ENCODE results near the gene GSG1L. TPM values are rescaled to one million over a fixed set of nuclear protein-coding genes. Genes with fewer than 3 reads are reported as not detected.

Gene GSG1L
- polyA plus RNA-seq, 1 donor (not counting 4 experiments of a cell fraction or from before 2014, with no cell fraction given) = not detected

GRCh38 chr16:27749547-27749875 is 314.0 kb downstream of the GSG1L start:
- Histone ChIP-seq H3K4me1 (ENCODE audit: control insufficient read depth, extremely low read depth, insufficient read depth, low read length) (peaks cover 5% of the 10 kb centered on the region), H3K27me3 (ENCODE audit: control insufficient read depth, extremely low read depth, insufficient read depth, low read length) (no peaks in the 10 kb centered on the region), H3K4me3 (ENCODE audit: control insufficient read depth in 2 of 3, extremely low read depth in 1 of 3, insufficient read depth in 2 of 3, low read depth in 1 of 3, low read length in 3 of 3) (no peak overlapping the region), H3K4me2 (ENCODE audit: control insufficient read depth, extremely low read depth, insufficient read depth, low read depth, low read length) (no peak overlapping the region), H3K9me3 (ENCODE audit: control insufficient read depth, low read depth, low read length) (no peaks in the 10 kb centered on the region), H3K9me1 (ENCODE audit: control insufficient read depth, extremely low read depth, insufficient read depth, low read length) (no peaks in the 10 kb centered on the region), H3K9ac (ENCODE audit: control insufficient read depth, extremely low read depth, insufficient read depth, low read length) (peak overlapping the region; percentile 9), H2AFZ (ENCODE audit: control insufficient read depth, low read length) (no peak overlapping the region), H4K20me1 (ENCODE audit: control insufficient read depth, extremely low read depth, insufficient read depth, low read length) (no peaks in the 10 kb centered on the region), H3K27ac (ENCODE audit: control insufficient read depth, insufficient read depth, low read length) (no peak overlapping the region), H3K79me2 (ENCODE audit: control insufficient read depth, insufficient read depth, low read length) (no peaks in the 10 kb centered on the region), H3K36me3 (ENCODE audit: control insufficient read depth in 2 of 2, extremely low read depth in 1 of 2, insufficient read depth in 2 of 2, low read length in 2 of 2) (peaks cover 0 to 5% of the 10 kb centered on the region in 2 experiments)
- FAIRE-seq = no peak
- DNase-seq (ENCODE audit: low read depth, low spot score) = no peak
- no peak for TF ChIP-seq EZH2 (IDR thresholded peaks at IDR 0.05; ENCODE audit: low read length)
- TF ChIP-seq, protein P1, sequence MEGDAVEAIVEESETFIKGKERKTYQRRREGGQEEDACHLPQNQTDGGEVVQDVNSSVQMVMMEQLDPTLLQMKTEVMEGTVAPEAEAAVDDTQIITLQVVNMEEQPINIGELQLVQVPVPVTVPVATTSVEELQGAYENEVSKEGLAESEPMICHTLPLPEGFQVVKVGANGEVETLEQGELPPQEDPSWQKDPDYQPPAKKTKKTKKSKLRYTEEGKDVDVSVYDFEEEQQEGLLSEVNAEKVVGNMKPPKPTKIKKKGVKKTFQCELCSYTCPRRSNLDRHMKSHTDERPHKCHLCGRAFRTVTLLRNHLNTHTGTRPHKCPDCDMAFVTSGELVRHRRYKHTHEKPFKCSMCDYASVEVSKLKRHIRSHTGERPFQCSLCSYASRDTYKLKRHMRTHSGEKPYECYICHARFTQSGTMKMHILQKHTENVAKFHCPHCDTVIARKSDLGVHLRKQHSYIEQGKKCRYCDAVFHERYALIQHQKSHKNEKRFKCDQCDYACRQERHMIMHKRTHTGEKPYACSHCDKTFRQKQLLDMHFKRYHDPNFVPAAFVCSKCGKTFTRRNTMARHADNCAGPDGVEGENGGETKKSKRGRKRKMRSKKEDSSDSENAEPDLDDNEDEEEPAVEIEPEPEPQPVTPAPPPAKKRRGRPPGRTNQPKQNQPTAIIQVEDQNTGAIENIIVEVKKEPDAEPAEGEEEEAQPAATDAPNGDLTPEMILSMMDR (optimal IDR thresholded peaks at IDR 0.05 in 1 of 3, IDR thresholded peaks at IDR 0.05 in 1 of 3, conservative IDR thresholded peaks at IDR 0.05 in 1 of 3; ENCODE audit: extremely low read depth in 1 of 3, insufficient read depth in 2 of 3, low read length in 3 of 3) = no peak
- dilution Hi-C loops (cut with MboI; ENCODE audit: extremely low pct_ligation_motif_present, low sequenced_read_pairs) = no loop called here

DNA sequence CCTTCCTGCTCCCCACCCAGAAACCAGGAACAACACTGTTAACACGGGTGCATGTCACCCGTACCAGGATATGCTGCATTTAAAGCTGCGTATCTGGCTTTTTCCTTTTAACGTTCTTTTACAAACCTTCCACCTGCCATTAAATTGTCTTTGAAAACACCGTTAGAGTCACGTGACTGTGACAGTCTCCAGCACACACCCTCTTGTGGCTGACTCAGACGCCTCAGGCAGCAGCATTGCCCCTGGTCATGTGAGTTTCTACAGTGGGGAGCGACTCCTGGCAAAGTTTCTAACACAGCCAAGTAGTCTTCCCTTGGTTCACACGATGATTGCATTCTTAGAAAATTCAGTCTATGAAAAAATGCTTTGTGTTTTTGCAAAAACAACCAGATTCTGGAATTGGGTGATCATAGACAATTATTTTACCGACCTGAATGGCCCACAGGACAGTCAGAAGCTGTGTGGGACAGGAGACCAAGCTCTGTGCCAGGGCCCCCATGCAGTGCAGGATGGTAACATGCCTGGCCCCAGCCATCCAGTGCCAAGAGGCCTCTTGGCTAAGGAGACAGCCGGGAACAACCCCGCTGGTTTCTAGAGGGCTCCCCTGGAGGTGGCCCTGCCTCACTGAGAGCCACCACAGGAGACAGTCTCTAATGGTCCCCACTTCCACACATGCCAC is 314.5 kb downstream of the GSG1L start:
- H3K9ac ChIP-seq (ENCODE audit: control insufficient read depth, extremely low read depth, insufficient read depth, low read length) = peak overlapping the region; percentile 9
- no peaks in the 10 kb centered on the region for H3K79me2 ChIP-seq (ENCODE audit: control insufficient read depth, insufficient read depth, low read length)
- dilution Hi-C loops (cut with MboI; ENCODE audit: extremely low pct_ligation_motif_present, low sequenced_read_pairs) = no loop called here
- H3K36me3 ChIP-seq (ENCODE audit: control insufficient read depth in 2 of 2, extremely low read depth in 1 of 2, insufficient read depth in 2 of 2, low read length in 2 of 2) = peaks cover 0 to 5% of the 10 kb centered on the region in 2 experiments
- H3K9me3 ChIP-seq (ENCODE audit: control insufficient read depth, low read depth, low read length) = no peaks in the 10 kb centered on the region
- peaks cover 5% of the 10 kb centered on the region for H3K4me1 ChIP-seq (ENCODE audit: control insufficient read depth, extremely low read depth, insufficient read depth, low read length)
- no peak overlapping the region for H3K4me3 ChIP-seq (ENCODE audit: control insufficient read depth in 2 of 3, extremely low read depth in 1 of 3, insufficient read depth in 2 of 3, low read depth in 1 of 3, low read length in 3 of 3)
- TF ChIP-seq EZH2 (IDR thresholded peaks at IDR 0.05; ENCODE audit: low read length) = no peak
- TF ChIP-seq, protein P1 (optimal IDR thresholded peaks at IDR 0.05 in 1 of 3, IDR thresholded peaks at IDR 0.05 in 1 of 3, conservative IDR thresholded peaks at IDR 0.05 in 1 of 3; ENCODE audit: extremely low read depth in 1 of 3, insufficient read depth in 2 of 3, low read length in 3 of 3) = peak in 1 of 3 experiments; percentile 6
- FAIRE-seq (peak; percentile 61), DNase-seq (ENCODE audit: low read depth, low spot score) (peak; percentile 32)
- H3K9me1 ChIP-seq (ENCODE audit: control insufficient read depth, extremely low read depth, insufficient read depth, low read length) = no peaks in the 10 kb centered on the region
- peak overlapping the region; percentile 32 for H3K4me2 ChIP-seq (ENCODE audit: control insufficient read depth, extremely low read depth, insufficient read depth, low read depth, low read length)
- H2AFZ ChIP-seq (ENCODE audit: control insufficient read depth, low read length) = no peak overlapping the region
- no peaks in the 10 kb centered on the region for H4K20me1 ChIP-seq (ENCODE audit: control insufficient read depth, extremely low read depth, insufficient read depth, low read length)
- peak overlapping the region; percentile 54 for H3K27ac ChIP-seq (ENCODE audit: control insufficient read depth, insufficient read depth, low read length)
- no peaks in the 10 kb centered on the region for H3K27me3 ChIP-seq (ENCODE audit: control insufficient read depth, extremely low read depth, insufficient read depth, low read length)

Data from keratinocyte (primary cell).